Measurements from ENCODE around the gene PRKCD.
A peak's percentile ranks its signal among the peaks of the same experiment; 100 is the strongest.

PRKCD gene

DNA sequence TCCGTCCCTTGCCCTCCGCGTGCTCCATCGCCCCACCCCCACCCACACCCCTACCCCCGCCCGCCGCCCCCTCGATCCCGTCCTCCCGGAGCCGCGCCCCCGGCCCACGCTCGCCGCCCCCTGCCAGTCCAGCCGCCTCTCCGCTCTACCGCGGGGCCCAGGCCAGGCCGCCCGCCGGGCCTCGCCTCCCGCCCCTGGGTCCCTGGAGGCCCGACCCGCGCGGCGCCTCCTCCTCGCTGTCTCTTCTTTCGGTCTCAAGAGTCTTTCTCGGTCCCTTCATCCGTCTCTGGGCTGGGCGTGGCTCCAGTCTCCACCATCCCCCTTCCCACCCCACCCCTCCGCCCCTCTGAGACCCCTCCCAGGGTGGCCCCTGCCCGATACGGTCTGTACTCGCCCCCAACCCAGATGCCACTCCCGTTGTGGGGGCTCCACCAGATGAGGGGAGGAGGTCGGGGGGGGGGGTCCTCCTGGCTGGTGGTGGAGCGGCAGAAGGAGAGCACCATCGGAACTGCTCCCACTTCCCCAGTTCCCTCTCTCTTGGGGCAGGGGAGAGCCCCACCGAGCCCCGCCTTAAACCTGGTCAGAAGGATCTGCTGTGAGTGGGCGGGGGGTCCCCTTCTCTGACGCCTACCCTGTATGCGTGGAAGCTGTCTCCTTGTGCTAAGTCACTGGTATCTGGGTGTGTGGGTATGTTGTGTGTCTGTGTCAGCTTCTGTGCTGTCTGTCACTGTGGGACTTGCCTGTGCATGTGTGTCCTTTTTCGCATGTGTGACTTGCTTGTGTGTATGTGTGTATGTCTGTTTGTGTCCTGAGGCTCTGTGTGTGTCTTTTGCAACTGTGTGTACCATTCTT lies 1.0 kb downstream of the PRKCD start:
- no peak overlapping the region for H2AK5ac ChIP-seq (ENCODE audit: low read depth, low read length)
- peak overlapping the region; percentile 64 for H3K14ac ChIP-seq (ENCODE audit: low read length)
- peak overlapping the region; percentile 77 for H3K23ac ChIP-seq (ENCODE audit: low read depth, low read length, poor library complexity)
- H3K4me1 ChIP-seq (ENCODE audit: control insufficient read depth in 2 of 2, insufficient read depth in 1 of 2, low read depth in 1 of 2, low read length in 2 of 2) = peaks cover 14 to 28% of the 10 kb centered on the region in 2 donors
- no peak overlapping the region for H2BK15ac ChIP-seq (ENCODE audit: low read length)
- DNase-seq (ENCODE audit: low spot score) = no peak
- H2BK12ac ChIP-seq (ENCODE audit: low read length) = no peak overlapping the region
- peak overlapping the region; percentile 71 for H3K18ac ChIP-seq (ENCODE audit: low read length)
- H3K27ac ChIP-seq (replicated peaks; ENCODE audit: low read length) = no peak overlapping the region
- WGBS, 2 donors (ENCODE audit: extremely low coverage in 2 of 2, insufficient read length in 2 of 2, insufficient replicate concordance in 1 of 2) = no CpG with 5 or more reads among the region's 49 CpGs
- H4K8ac ChIP-seq (ENCODE audit: low read depth, low read length) = no peak overlapping the region
- H3K4me2 ChIP-seq (ENCODE audit: insufficient read depth, low read length, poor library complexity, severe bottlenecking) = peak overlapping the region; percentile 87
- H3K79me1 ChIP-seq (ENCODE audit: low read depth, low read length) = peaks cover 3% of the 10 kb centered on the region
- peak overlapping the region; percentile 75 for H3K9ac ChIP-seq (ENCODE audit: low read depth, low read length, poor library complexity)
- H2BK5ac ChIP-seq (ENCODE audit: low read length) = no peak overlapping the region
- no peak overlapping the region for H4K91ac ChIP-seq (ENCODE audit: low read depth, low read length, poor library complexity)
- H3K9me3 ChIP-seq (replicated peaks in 1 of 2; ENCODE audit: control insufficient read depth in 2 of 2, insufficient read depth in 1 of 2, low read depth in 1 of 2, low read length in 2 of 2) = no peaks in the 10 kb centered on the region
- H3K27me3 ChIP-seq (ENCODE audit: control insufficient read depth in 3 of 3, insufficient read depth in 3 of 3, low read depth in 1 of 3, low read length in 3 of 3) = peaks cover 0 to 78% (median 18%) of the 10 kb centered on the region in 3 experiments
- H3K4ac ChIP-seq (ENCODE audit: low read length) = no peak overlapping the region
- peak overlapping the region; percentile 45 to 87 for H3K4me3 ChIP-seq (ENCODE audit: low read length in 2 of 2)
- no peak overlapping the region for H2BK120ac ChIP-seq (ENCODE audit: low read depth, low read length)
- H3K36me3 ChIP-seq (replicated peaks in 1 of 2; ENCODE audit: control insufficient read depth in 2 of 2, insufficient read depth in 2 of 2, low read length in 2 of 2) = no peaks in the 10 kb centered on the region
- peak overlapping the region; percentile 95 for H2AFZ ChIP-seq (ENCODE audit: low read length)

DNA sequence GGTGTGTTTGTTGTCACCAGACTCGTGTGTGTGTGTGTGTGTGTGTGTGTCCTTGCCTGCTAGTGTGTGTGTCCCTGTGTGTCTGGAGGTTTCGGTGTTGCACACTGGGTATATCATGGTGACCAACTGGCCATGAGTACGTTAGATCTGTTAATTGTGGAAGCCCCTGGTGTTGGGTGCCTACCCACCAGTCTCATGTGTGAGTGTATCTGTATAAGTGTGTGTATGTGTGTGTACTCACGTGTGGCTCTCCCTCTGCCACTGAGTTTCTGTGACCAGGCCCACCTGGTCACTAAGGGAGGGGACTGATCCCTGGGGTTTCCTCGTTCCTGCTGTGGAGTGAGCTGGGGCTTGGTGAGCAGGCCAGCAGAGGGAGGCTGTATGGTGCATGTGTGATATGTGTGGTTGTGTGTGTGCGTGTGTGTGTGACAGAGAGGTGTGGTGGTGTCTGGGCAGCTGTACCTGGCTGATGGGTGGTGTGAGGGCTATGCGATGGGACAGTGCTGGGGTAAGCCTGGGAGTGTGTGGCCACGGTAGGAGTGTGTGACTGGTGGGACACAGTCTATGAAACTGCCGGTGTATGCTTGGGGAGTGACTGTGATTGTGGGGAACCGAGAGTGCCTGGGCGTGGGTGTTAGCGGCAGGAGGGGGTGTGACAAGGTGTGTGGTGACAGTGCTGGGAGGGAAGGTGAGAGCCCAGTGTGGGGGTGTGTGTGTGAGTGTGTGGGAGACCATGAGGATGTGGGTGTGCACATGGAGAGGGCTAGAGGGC lies 1.8 kb downstream of the PRKCD start:
- peak overlapping the region in 1 of 2 donors; percentile 7 for H3K4me3 ChIP-seq (ENCODE audit: low read length in 2 of 2)
- H3K14ac ChIP-seq (ENCODE audit: low read length) = no peak overlapping the region
- peaks cover 3% of the 10 kb centered on the region for H3K79me1 ChIP-seq (ENCODE audit: low read depth, low read length)
- H3K4me1 ChIP-seq (ENCODE audit: control insufficient read depth in 2 of 2, insufficient read depth in 1 of 2, low read depth in 1 of 2, low read length in 2 of 2) = peaks cover 20 to 33% of the 10 kb centered on the region in 2 donors
- no peak overlapping the region for H2BK120ac ChIP-seq (ENCODE audit: low read depth, low read length)
- no peaks in the 10 kb centered on the region for H3K9me3 ChIP-seq (replicated peaks in 1 of 2; ENCODE audit: control insufficient read depth in 2 of 2, insufficient read depth in 1 of 2, low read depth in 1 of 2, low read length in 2 of 2)
- no peak for DNase-seq (ENCODE audit: low spot score)
- no peaks in the 10 kb centered on the region for H3K36me3 ChIP-seq (replicated peaks in 1 of 2; ENCODE audit: control insufficient read depth in 2 of 2, insufficient read depth in 2 of 2, low read length in 2 of 2)
- H4K8ac ChIP-seq (ENCODE audit: low read depth, low read length) = peak overlapping the region; percentile 55
- peak overlapping the region; percentile 2 for H2AK5ac ChIP-seq (ENCODE audit: low read depth, low read length)
- no peak overlapping the region for H3K9ac ChIP-seq (ENCODE audit: low read depth, low read length, poor library complexity)
- H3K27me3 ChIP-seq (ENCODE audit: control insufficient read depth in 3 of 3, insufficient read depth in 3 of 3, low read depth in 1 of 3, low read length in 3 of 3) = peaks cover 0 to 70% (median 15%) of the 10 kb centered on the region in 3 experiments
- no peak overlapping the region for H3K4ac ChIP-seq (ENCODE audit: low read length)
- H2BK12ac ChIP-seq (ENCODE audit: low read length) = no peak overlapping the region
- H3K27ac ChIP-seq (replicated peaks; ENCODE audit: low read length) = no peak overlapping the region
- H4K91ac ChIP-seq (ENCODE audit: low read depth, low read length, poor library complexity) = no peak overlapping the region
- H2BK5ac ChIP-seq (ENCODE audit: low read length) = no peak overlapping the region
- no peak overlapping the region for H3K23ac ChIP-seq (ENCODE audit: low read depth, low read length, poor library complexity)
- WGBS, 2 donors (ENCODE audit: extremely low coverage in 2 of 2, insufficient read length in 2 of 2, insufficient replicate concordance in 1 of 2) = no CpG with 5 or more reads among the region's 12 CpGs
- H3K18ac ChIP-seq (ENCODE audit: low read length) = peak overlapping the region; percentile 45
- no peak overlapping the region for H2AFZ ChIP-seq (ENCODE audit: low read length)
- no peak overlapping the region for H3K4me2 ChIP-seq (ENCODE audit: insufficient read depth, low read length, poor library complexity, severe bottlenecking)
- H2BK15ac ChIP-seq (ENCODE audit: low read length) = no peak overlapping the region

- H4K91ac ChIP-seq (ENCODE audit: low read depth, low read length, poor library complexity) = no peak overlapping the region
- peak overlapping the region; percentile 18 for H2AFZ ChIP-seq (ENCODE audit: low read length)
- peaks cover 3% of the 10 kb centered on the region for H3K79me1 ChIP-seq (ENCODE audit: low read depth, low read length)
- H3K27ac ChIP-seq (replicated peaks; ENCODE audit: low read length) = no peak overlapping the region
- H3K4me1 ChIP-seq (ENCODE audit: control insufficient read depth in 2 of 2, insufficient read depth in 1 of 2, low read depth in 1 of 2, low read length in 2 of 2) = peaks cover 28 to 40% of the 10 kb centered on the region in 2 donors
- no peak overlapping the region for H2BK12ac ChIP-seq (ENCODE audit: low read length)
- H3K4ac ChIP-seq (ENCODE audit: low read length) = no peak overlapping the region
- no peaks in the 10 kb centered on the region for H3K9me3 ChIP-seq (replicated peaks in 1 of 2; ENCODE audit: control insufficient read depth in 2 of 2, insufficient read depth in 1 of 2, low read depth in 1 of 2, low read length in 2 of 2)
- no peak overlapping the region for H2AK5ac ChIP-seq (ENCODE audit: low read depth, low read length)
- no peaks in the 10 kb centered on the region for H3K36me3 ChIP-seq (replicated peaks in 1 of 2; ENCODE audit: control insufficient read depth in 2 of 2, insufficient read depth in 2 of 2, low read length in 2 of 2)
- WGBS, 2 donors (ENCODE audit: extremely low coverage in 2 of 2, insufficient read length in 2 of 2, insufficient replicate concordance in 1 of 2) = no CpG with 5 or more reads among the region's 6 CpGs
- peaks cover 0 to 61% (median 13%) of the 10 kb centered on the region in 3 experiments for H3K27me3 ChIP-seq (ENCODE audit: control insufficient read depth in 3 of 3, insufficient read depth in 3 of 3, low read depth in 1 of 3, low read length in 3 of 3)
- H3K4me2 ChIP-seq (ENCODE audit: insufficient read depth, low read length, poor library complexity, severe bottlenecking) = no peak overlapping the region
- H3K9ac ChIP-seq (ENCODE audit: low read depth, low read length, poor library complexity) = no peak overlapping the region
- H3K18ac ChIP-seq (ENCODE audit: low read length) = no peak overlapping the region
- no peak overlapping the region for H2BK5ac ChIP-seq (ENCODE audit: low read length)
- no peak overlapping the region for H2BK120ac ChIP-seq (ENCODE audit: low read depth, low read length)
- no peak overlapping the region for H3K4me3 ChIP-seq (ENCODE audit: low read length in 2 of 2)
- DNase-seq (ENCODE audit: low spot score) = no peak
- no peak overlapping the region for H2BK15ac ChIP-seq (ENCODE audit: low read length)
- no peak overlapping the region for H3K23ac ChIP-seq (ENCODE audit: low read depth, low read length, poor library complexity)
- H4K8ac ChIP-seq (ENCODE audit: low read depth, low read length) = no peak overlapping the region
- no peak overlapping the region for H3K14ac ChIP-seq (ENCODE audit: low read length)
Observed at GRCh38 chr3:53163444-53164387, 2.7 kb downstream of the PRKCD start.
